GM21447 (cell line): ENCODE results near the gene RNF8.
"Not testable (repeated sequence)": the region's sequence is repeated elsewhere in the genome, so short reads cannot be mapped to it uniquely, and the experiment has no call there.

Source experiments
- ATAC-seq: cut with Tn5 transposase; IDR thresholded peaks from one replicate; pipeline ENCODE4 v1.9.1; 2021; ENCODE audit not compliant: unreplicated experiment

The RNF8 gene, protein sequence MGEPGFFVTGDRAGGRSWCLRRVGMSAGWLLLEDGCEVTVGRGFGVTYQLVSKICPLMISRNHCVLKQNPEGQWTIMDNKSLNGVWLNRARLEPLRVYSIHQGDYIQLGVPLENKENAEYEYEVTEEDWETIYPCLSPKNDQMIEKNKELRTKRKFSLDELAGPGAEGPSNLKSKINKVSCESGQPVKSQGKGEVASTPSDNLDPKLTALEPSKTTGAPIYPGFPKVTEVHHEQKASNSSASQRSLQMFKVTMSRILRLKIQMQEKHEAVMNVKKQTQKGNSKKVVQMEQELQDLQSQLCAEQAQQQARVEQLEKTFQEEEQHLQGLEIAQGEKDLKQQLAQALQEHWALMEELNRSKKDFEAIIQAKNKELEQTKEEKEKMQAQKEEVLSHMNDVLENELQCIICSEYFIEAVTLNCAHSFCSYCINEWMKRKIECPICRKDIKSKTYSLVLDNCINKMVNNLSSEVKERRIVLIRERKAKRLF

GRCh38 chr6:37353761-37354525, at the start of gene RNF8:
RNF8 (plus strand) TSS chr6:37353983; CDS start chr6:37354165, 182 bp downstream.
- peak; percentile 92 for ATAC-seq

DNA sequence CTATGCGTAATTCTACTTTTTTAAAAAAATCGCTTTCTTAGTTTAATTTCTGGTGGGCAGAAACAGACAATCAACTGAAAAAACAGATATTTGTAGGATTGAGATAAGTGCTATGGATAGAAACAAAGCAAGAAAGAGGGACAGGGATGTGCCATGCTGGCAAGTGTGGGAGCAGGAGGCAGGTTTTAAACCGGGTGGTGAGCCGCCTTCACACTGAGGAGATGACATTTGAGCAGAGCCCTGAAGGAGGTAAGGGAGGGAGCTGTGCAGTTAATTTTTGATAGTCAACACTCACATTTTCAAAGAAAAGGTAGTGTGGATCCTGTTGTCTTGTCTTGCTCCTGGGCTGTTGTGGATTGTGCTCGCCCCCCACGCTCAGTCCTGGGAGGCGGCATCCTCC, 49.0 kb upstream of the RNF8 start:
- no peak for ATAC-seq

DNA sequence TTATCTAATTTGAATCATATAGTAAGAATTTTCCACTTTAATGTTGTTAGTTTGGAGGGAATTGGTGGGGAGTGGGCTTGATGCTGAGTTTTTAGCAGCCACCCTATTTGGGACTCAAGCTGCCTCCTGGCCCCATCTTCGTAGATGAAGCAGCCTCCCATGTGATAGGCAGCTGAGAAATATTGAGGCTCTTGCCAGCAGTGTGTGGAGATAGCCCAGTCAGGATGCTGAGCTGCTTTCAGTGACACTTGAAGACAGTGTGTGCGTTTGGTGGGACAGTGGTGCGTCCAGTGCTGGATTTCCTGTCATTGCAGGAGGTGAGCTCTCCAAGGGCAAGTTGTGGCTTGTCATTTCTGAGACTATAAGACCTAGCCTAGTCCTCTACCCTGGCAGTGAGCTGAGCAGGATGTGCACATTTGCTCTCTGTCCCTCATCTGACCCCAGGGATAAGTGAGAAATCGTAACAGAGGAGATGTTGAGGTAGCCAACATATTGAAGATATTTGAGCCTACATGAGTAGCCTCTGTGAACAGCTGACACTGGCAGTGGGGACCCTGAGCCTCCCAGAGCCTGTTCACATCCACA, 47.9 kb upstream of the RNF8 start:
- ATAC-seq, result no peak

DNA sequence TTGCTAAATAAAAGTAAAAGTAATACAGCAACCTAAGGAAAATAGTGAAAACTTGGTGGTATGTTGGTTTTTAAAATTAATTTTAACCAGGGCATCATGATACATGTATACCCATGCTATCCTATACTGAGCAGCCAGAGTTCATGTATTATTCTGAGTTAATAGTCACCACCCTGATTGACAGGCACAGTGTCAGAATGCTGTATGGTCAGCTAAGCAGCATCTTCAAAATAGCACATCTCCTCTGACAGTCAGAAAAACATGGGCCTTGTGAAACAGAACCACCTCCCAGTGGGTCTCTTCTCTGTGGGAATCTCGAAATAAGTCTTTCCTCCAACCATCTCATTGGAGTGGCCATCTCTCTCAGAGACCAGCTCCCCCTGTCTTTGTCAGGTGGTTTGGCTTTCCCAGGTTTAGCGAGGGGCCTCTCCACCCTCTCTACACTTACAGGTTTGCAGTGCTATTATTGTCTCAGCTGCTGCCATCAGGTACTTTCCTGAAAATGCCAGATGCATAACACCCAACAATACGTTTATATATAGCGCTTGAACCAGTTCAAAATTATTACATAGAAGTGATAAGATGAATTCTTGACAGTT, 47.1 kb upstream of the RNF8 start:
- ATAC-seq, result no peak

DNA sequence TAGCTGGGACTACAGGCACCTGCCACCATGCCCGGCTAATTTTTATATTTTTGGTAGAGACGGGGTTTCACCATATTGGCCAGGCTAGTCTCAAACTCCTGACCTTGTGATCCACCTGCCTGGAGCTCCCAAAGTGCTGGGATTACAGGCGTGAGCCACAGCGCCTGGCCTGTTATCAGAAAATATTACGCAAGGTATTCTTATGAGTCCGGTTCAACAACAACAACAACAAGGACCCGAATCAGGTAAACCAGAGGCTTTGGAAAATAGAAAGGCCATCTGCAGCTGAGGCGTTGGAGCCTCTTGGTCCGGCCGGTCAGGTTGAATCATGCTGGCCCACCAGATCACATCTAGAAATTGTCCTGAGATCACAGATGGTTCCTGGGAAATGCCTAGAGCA, 46.3 kb upstream of the RNF8 start:
- not testable (repeated sequence) for ATAC-seq

- ATAC-seq, result no peak
These were observed 45.5 kb upstream of the RNF8 start for GRCh38 chr6:37308069-37308815.

DNA sequence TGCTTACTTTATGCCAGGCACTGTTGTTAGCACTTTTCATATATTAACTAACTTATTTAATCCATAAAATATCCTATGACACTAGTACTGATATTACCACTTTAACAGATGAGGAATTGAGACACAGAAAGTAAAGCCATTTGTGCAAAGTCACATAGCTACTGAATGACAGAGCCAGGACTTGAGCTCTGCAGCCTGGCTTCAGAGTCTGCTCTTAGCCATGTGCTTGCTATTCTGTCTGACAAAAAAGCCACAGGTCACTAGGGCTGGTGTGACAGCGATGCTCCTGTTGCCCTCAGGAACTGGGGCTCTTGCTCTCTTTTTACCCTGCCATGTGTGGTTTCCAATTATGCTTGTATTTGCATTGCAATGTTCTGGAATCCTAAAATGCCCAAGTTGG, 44.7 kb upstream of the RNF8 start:
- no peak for ATAC-seq

DNA sequence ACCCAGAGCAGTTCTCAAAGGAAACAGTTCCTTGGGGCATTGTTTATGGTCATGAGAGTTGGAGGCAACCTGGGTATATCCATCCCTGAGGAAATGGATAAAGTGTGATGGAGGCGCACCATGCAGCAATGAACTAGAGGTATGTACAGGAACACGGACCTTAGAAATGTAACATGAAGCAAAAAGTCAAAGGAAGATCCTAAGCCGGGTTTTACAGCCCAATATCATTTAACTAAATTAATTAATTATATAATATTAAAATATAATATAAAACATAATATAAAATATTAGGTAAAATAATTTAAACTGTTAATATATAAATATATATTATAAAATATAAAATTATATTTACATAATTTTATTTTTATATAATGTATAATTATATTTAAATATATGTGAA, 44.1 kb upstream of the RNF8 start:
- no peak for ATAC-seq

GRCh38 chr6:37310966-37311365, 42.8 kb upstream of the RNF8 start:
- no peak for ATAC-seq

DNA sequence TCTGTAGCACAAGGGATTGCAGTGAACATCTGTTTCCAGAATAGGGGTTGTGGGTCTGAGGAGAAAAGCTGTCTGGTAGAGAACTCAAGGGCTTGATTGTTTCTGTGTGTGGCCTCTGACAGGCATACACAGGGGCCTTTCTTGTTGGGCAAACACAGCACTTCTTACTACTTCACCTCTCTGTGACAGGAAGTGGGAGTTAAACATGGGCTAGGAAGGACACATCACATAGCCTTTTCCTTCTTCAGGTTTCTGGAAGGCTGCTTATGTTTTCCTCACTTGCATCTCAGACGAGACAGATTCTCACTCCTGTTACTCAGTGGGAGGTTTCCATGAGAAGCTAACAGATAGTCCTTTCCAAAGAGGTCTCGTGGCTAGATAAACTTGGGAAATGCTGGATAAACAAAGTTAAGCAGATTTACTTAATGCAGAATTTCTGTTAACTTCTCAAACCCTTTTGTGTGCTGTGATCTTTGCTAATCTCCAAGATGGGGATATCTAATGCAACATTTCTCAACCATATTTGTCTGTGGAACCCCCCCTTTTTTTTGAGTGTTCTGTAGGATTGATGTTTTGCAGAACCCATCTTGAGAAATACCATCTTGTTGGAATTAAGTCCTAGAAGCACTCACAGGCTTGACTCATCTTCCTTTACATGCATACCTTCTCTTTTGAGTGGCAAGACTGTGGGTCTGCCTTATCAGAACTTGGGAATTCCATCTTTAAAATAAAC, 41.9 kb upstream of the RNF8 start:
- ATAC-seq, result no peak

DNA sequence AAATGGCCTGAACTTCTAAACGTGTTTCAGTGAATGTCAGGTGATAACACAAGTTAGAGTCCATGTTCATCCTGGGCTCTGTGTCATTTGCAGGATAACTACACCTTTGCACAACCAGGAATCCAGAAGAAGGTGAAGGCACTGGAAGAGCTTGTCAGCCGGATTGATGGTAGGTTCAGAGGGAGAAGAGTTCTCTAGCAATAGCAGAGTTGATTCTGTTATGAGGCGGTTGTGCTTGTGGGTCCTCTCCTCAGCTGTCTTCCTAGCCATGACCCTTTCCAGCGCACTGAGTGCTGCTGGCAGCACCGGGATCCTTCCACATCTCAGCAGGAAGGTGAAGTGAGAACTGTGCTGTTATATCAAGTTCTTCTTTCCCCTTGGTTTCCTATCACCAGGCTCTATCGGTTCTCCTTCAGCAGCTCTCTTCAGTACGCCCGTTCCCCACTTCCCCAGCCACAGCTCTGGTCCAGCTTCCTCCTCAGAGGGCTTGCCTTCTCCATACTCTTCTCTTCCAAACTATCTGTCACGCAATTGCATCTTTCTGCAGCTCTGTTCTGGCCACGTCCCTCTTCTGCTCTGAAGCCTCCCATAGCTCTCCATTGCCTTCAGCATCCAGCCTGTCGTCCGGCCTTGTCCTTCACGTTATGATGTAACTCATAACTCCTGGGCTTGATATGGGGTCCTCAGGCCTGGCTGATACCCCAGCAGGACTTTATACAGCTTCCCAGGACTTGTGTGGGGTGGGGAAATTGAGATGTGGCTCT, 39.9 kb upstream of the RNF8 start:
- ATAC-seq, result no peak

GRCh38 chr6:37314487-37315156, 39.2 kb upstream of the RNF8 start:
- no peak for ATAC-seq

DNA sequence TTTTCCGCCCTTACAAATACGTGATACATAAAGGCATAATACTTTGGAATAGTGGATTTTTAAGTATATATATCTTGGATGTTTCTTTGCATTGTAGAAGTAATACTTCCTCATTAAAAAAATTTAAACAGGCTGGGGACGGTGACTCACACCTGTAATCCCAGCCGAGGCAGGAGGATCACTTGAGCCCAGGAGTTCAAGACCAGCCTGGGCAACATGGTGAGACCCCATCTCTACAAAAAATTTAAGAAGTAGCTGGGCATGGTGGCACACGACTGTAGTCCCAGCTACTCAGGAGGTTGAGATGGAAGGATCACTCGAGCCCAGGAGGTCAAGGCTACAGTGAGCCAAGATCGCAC, 38.6 kb upstream of the RNF8 start:
- ATAC-seq, result no peak

- ATAC-seq, result no peak
These were observed 37.7 kb upstream of the RNF8 start for GRCh38 chr6:37316071-37316470.

DNA sequence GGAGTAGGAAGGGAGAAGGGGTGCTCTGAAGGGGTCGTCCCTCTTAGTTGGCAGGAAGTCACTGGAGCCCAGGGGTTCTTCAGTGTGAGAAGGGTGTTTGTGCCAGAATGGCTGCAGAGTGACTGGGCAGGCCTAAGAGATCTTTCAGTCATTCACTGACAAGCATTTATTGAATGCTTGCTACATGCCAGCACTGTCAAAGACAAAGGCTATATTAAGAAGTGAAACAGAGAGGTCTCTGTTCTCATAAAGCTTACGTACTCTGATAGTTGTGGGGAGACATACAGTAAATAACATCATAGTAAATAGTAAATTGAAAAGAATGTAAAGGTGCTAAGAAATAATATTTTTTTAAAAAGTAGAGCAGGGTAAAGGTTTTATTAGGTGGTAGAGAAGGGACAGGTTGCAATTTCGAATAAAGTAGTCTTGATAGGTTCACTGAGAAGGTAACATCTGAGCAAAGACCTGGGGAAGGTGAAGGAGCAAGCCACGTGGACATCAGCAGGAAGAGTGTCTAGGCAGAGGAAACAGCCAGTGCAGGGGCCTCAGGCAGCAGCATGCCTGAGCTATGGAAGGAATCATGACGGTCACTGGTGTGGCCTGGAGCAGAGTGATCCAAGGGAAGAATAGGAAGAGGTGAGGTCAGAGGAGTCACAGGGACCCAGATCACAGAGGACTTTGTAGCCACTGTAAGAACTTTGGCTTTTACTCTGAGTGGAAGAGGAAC, 36.3 kb upstream of the RNF8 start:
- ATAC-seq, result no peak

DNA sequence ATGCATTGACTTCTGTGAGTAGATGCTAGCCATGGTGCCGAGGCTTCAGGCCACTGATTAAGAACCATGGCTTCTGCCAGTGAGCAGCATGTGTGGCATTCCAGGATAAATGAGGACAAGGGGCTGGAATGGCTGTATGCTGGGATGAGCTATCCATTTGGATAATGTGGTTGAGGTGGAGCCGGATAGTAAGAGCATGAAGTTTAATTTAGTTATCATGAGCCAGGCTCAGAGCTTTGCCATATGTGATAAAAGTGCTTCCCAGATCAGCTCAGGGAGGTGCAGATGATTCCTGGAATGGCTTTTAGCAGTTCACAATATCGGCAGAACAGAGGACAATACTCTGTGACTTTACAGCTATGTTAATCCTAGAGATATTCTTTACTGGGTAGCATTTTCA, 34.6 kb upstream of the RNF8 start:
- ATAC-seq, result no peak

- ATAC-seq, result no peak
These were observed 33.8 kb upstream of the RNF8 start for GRCh38 chr6:37319856-37320480.

DNA sequence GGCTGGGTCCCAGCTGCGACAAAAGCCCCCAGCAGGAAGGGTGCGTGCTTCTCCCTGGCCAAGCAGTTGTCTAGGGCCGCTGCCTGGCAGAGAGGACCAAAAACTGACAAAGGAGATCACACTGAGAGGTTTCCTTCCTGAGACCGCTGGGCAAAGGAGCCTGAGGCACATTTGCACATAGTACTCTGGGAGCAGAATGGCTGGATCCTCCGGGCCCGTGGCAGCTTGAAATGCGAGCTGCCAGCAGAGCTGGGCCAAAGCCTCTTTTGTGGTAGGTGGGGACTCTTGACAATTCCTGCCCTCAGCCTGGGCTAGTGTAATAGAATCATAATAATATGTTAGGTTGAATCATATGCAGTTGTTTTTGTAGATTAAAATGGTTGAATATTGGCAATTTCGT, 33.1 kb upstream of the RNF8 start:
- ATAC-seq, result no peak
